BJ (cell line): ENCODE measurements around the gene BCAS3. TPM values are rescaled to one million over a fixed set of nuclear protein-coding genes. Genes with fewer than 3 reads are reported as not detected.

Experiments
- CTCF ChIA-PET: fragments of 350-600 bp; formaldehyde crosslinking; extraction: SDS; loops from one replicate; lab custom pipeline; 2021; ENCODE audit warnings: antibody characterized with exemption, inconsistent platforms; lab: Yijun Ruan, JAX
- POLR2A ChIA-PET: fragments of 300-600 bp; sonication (Branson Sonifier 250); formaldehyde crosslinking; extraction: SDS; loops from one replicate; lab custom pipeline; 2021; ENCODE audit warnings: antibody characterized with exemption; lab: Charles Lee
- DNase-seq: peaks from one replicate; pipeline ENCODE4 v3.0.0-alpha.2; 2011; ENCODE audit warnings: low read depth
- H3K27me3 ChIP-seq: 2 replicates; pipeline ENCODE4 v1.6.0; 2011; ENCODE audit warnings: low read length; ENCODE audit not compliant: control insufficient read depth, insufficient read depth
- H3K36me3 ChIP-seq: 2 replicates; pipeline ENCODE4 v1.5.1; 2011; ENCODE audit warnings: low read length; ENCODE audit not compliant: control insufficient read depth, insufficient read depth
- H3K4me3 ChIP-seq: 2 replicates; pipeline ENCODE4 v1.5.1; 2011; ENCODE audit warnings: low read depth, mild to moderate bottlenecking, control low read depth, low read length
- polyA plus RNA-seq: library from polyadenylated mRNA; depleted of rRNA; stranded (reverse); fragments of >200 nt; gene quantifications from 2 replicates; pipeline ENCODE4 v1.2.3, GENCODE V29; 2011
- TF ChIP-seq, protein P1 (sequence below): IDR thresholded peaks from 2 replicates; pipeline ENCODE4 v1.5.1; 2011; ENCODE audit warnings: low read depth, mild to moderate bottlenecking, control low read depth, inconsistent platforms, low read length, moderate library complexity; ENCODE audit not compliant: insufficient read depth

BCAS3 gene
- polyA plus RNA-seq, 1 experiment: 19.5 TPM

DNA sequence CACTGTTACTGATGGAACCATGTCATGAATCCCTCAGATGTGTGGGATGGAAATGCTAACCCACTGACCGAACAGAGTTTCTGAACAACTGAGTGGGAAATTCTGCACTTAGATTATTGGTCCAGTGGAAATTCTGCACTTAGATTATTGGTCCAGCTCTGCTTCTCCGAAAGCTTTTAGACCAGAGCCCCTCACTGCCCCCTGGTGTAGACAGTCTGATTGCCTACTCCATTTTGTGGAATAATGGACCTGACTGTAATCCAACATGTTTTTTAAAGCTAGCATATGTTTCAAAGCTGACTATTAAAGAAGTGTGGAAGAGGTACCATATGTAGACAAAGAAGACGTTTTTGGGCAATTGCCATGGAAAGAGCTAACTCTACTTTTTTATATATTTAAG is 671.7 kb downstream of the BCAS3 start:
- no peak overlapping the region for H3K4me3 ChIP-seq
- POLR2A ChIA-PET: no interaction called here
- no peaks in the 10 kb centered on the region for H3K27me3 ChIP-seq
- H3K36me3 ChIP-seq: no peaks in the 10 kb centered on the region
- CTCF ChIA-PET: no interaction called here
- TF ChIP-seq, protein P1, sequence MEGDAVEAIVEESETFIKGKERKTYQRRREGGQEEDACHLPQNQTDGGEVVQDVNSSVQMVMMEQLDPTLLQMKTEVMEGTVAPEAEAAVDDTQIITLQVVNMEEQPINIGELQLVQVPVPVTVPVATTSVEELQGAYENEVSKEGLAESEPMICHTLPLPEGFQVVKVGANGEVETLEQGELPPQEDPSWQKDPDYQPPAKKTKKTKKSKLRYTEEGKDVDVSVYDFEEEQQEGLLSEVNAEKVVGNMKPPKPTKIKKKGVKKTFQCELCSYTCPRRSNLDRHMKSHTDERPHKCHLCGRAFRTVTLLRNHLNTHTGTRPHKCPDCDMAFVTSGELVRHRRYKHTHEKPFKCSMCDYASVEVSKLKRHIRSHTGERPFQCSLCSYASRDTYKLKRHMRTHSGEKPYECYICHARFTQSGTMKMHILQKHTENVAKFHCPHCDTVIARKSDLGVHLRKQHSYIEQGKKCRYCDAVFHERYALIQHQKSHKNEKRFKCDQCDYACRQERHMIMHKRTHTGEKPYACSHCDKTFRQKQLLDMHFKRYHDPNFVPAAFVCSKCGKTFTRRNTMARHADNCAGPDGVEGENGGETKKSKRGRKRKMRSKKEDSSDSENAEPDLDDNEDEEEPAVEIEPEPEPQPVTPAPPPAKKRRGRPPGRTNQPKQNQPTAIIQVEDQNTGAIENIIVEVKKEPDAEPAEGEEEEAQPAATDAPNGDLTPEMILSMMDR: no peak
- DNase-seq: no peak

DNA sequence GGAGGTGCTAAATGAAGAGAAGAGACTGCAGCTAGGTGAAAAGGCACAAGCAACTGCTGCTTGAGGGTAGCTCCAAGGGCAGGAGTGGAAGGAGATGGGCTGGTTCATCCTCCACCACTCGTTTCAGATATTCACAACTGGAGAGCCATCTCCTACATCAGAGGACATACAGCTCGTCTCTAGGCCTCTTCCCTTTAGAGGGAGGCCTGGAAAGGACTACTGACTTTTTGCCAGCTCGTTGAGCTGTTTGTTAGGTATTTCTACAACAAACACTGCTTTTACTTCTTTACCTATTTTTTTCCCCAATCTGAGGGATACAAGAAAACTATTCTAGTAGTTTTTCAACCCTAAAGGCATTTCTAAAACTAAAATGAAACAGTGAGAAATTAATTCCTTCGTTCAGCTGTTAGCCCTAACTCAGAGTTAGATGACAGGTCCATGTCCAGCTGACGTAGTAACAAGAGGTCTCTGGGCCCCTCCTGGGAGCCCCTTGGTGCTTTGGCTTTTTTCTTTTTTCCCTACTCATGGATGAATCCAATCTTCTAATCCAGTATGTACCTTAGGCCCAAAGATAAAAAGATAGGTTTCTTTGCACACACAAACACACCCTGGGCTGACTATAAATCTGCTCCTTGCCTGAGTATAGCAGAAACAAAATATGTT is 674.2 kb downstream of the BCAS3 start:
- TF ChIP-seq, protein P1: no peak
- CTCF ChIA-PET: interaction anchor here (0.5 to 1.5 kb wide), 4 partner anchors 8 to 363 kb away, joined by 3 read pairs; no protein-coding TSS in a partner anchor
- Histone ChIP-seq H3K4me3 (no peak overlapping the region), H3K27me3 (no peaks in the 10 kb centered on the region), H3K36me3 (no peaks in the 10 kb centered on the region)
- POLR2A ChIA-PET: no interaction called here
- no peak for DNase-seq

DNA sequence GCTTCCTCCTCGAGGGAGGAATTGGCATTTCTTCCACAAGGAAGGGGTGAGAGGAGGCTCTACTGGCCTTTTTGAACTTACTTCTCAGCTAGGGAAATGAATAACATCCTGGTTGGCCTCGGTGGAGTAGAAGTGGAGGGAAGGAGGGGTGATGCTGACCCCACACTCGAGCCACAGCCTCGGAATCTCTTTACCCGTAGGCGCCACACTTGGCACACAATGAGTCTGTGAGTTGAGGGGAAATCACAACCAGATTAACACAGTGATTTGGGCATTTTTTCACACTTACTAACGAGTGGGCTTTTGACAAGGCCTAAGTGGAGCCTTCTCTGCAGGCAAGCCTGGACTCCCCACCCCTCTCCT is 674.7 kb downstream of the BCAS3 start:
- TF ChIP-seq, protein P1: 0 out of 2 replicates have a peak, but pooled peaks have one; percentile 2
- POLR2A ChIA-PET: no interaction called here
- CTCF ChIA-PET: interaction anchor here (1.0 to 1.5 kb wide), 2 partner anchors 8 to 351 kb away, joined by 3 read pairs; no protein-coding TSS in a partner anchor
- Histone ChIP-seq H3K27me3 (no peaks in the 10 kb centered on the region), H3K36me3 (no peaks in the 10 kb centered on the region), H3K4me3 (no peak overlapping the region)
- no peak for DNase-seq

DNA sequence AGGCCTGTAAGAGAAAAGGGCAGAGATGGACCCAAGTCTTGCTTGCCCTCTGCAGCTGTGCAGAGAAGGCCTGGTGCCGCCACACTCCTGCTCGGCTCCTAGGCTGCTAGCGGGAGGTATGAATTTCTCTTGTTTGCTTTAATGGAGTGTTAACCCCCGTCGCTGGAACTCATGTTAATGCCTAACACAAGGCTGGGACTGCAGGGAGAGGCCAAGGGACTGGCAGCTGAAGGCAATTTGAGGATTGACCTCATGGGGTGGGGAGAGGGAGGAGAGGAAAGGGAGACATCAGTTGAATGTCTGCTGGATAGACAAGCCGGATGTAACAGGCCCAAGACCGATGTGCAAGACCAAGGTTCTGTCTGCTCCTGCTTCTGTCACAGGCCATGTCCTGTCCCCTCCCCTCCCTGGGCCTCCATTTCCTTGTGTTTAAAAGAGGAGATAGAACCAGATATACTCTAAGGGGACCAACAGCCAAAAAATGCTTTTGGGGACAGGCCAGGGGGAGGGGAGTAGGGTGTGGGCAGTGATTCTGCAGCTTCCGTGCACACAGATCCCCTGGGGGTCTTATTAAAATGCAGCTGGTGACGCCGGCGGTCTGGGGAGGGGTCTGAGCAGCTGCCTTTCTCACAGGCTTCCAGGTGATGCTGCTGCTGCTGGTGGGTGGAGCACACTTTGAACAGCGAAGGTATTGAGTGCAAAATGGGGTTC is 675.3 kb downstream of the BCAS3 start:
- ChIA-PET POLR2A (no interaction called here), CTCF (no interaction called here)
- no peak for DNase-seq
- H3K27me3 ChIP-seq: no peaks in the 10 kb centered on the region
- TF ChIP-seq, protein P1: no peak
- H3K36me3 ChIP-seq: no peaks in the 10 kb centered on the region
- H3K4me3 ChIP-seq: no peak overlapping the region

DNA sequence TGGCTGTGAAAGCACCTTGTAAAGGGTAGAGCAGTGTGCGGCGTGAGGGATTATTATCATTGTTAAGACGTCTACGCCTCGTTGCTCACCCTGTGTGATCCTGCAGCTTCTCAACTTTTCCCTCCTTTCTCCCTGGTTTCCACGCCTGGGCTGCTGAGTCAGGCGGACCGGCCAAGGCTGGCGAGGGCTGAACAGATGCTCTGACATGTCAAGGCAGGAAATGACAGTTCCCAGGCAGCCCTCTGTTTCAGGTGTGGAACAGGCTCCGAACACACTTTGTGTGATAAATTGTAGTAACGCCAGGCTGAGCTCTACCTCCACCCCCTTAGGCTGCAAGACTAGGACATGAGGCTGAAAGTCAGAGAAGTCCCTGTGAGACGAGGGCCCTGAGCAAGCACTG is 676.0 kb downstream of the BCAS3 start:
- ChIA-PET POLR2A (no interaction called here), CTCF (no interaction called here)
- TF ChIP-seq, protein P1: no peak
- no peak for DNase-seq
- Histone ChIP-seq H3K4me3 (no peak overlapping the region), H3K27me3 (no peaks in the 10 kb centered on the region), H3K36me3 (no peaks in the 10 kb centered on the region)
